A673 (cell line): Measurements from ENCODE around the gene NDUFV2.

ENCODE experiments used
- CTCF ChIP-seq: fragments of 300-800, 200-600 bp; sonication (generic); conservative IDR thresholded peaks from 2 replicates; pipeline ENCODE4 v1.5.1; 2017; ENCODE audit warnings: low read depth, mild to moderate bottlenecking, antibody characterized with exemption, low read length, moderate library complexity, mixed read lengths
- EZH2 ChIP-seq: fragments of 200-600 bp; sonication (generic); IDR thresholded peaks from 2 replicates; pipeline ENCODE4 v1.6.1; 2017; ENCODE audit warnings: borderline replicate concordance, low read depth, mild to moderate bottlenecking, mixed read lengths, antibody characterized with exemption, low read length; ENCODE audit not compliant: poor library complexity, severe bottlenecking

- TF ChIP-seq CTCF: no peak
- TF ChIP-seq EZH2: no peak
Observed at GRCh38 chr18:9065864-9066263, 36.6 kb upstream of the NDUFV2 start.
